GM12873 (cell line): ENCODE data around the gene FAM151B.

Experiments used
- CTCF ChIP-seq: IDR thresholded peaks from 2 replicates; pipeline ENCODE4 v1.5.1; 2012; ENCODE audit warnings: low read depth, mild to moderate bottlenecking, moderate library complexity, low read length, control low read depth; ENCODE audit not compliant: insufficient read depth; ENCODE audit errors: missing control alignments

The FAM151B gene

GRCh38 chr5:80554646-80555045 lies 66.7 kb downstream of the FAM151B start:
- TF ChIP-seq CTCF: no peak

GRCh38 chr5:80555099-80555498 lies 67.2 kb downstream of the FAM151B start:
- TF ChIP-seq CTCF: no peak

- TF ChIP-seq CTCF: no peak
Observed at GRCh38 chr5:80559244-80559643, 71.3 kb downstream of the FAM151B start.

GRCh38 chr5:80565330-80565729 lies 77.4 kb downstream of the FAM151B start:
- no peak for TF ChIP-seq CTCF

- no peak for TF ChIP-seq CTCF
Observed at GRCh38 chr5:80566711-80567259, 78.9 kb downstream of the FAM151B start.

- no peak for TF ChIP-seq CTCF
Observed at GRCh38 chr5:80568251-80568650, 80.4 kb downstream of the FAM151B start.

GRCh38 chr5:80569086-80569960 lies 81.4 kb downstream of the FAM151B start:
- TF ChIP-seq CTCF: no peak
